Right lobe of liver (tissue), 6 donors: Measurements from ENCODE around the gene LMO7. TPM values are rescaled to one million over a fixed set of nuclear protein-coding genes. Genes with fewer than 3 reads are reported as not detected.

ENCODE experiments used
- ATAC-seq, 4 donors: fragments of 200-7000 bp; cut with Tn5 transposase; one replicate each; pipeline ENCODE4 v1.9.1; 2020; ENCODE audit warnings: mild to moderate bottlenecking in 4 of 4, moderate library complexity in 4 of 4
- DNase-seq, 3 donors: peaks; one replicate each; pipeline ENCODE4 v3.0.0-alpha.2; 2020
- H3K27ac ChIP-seq, 3 donors: fragments of 200-600 bp; one replicate each; pipeline ENCODE4 v1.8.0; 2022
- H3K27me3 ChIP-seq, 2 donors: fragments of 200-600 bp; one replicate each; pipeline ENCODE4 v1.8.0; 2022
- H3K36me3 ChIP-seq, 4 donors: fragments of 200-600 bp; sonication (generic) in 1 of 4; one replicate each; pipeline versions ENCODE4 v1.5.1 to v1.8.0; 2017 to 2022; ENCODE audit warnings: control low read depth in 1 of 4
- H3K4me1 ChIP-seq, 4 donors: fragments of 200-600 bp; sonication (generic) in 1 of 4; one replicate each; pipeline versions ENCODE4 v1.5.1 to v1.8.0; 2017 to 2022; ENCODE audit warnings: control low read depth in 1 of 4
- H3K4me3 ChIP-seq, 3 donors: fragments of 200-600 bp; one replicate each; pipeline ENCODE4 v1.8.0; 2022
- H3K9me3 ChIP-seq, 4 donors: fragments of 200-600 bp; sonication (generic) in 1 of 4; one replicate each; pipeline versions ENCODE4 v1.5.1 to v1.8.0; 2017 to 2022; ENCODE audit warnings: control low read depth in 1 of 4
- POLR2A ChIP-seq: fragments of 450-650 bp; IDR thresholded peaks from one replicate; pipeline ENCODE4 v1.6.1; 2017; ENCODE audit warnings: antibody characterized with exemption, mild to moderate bottlenecking
- WGBS: methylation state at CpG from one replicate; pipeline ENCODE4 v1.1.6; 2018; ENCODE audit warnings: low coverage, low lambda C conversion rate; ENCODE audit not compliant: insufficient coverage; ENCODE audit errors: missing lambda C conversion rate; 5-methylcytosine and 5-hydroxymethylcytosine counted together
- intact Hi-C, 2 donors: fragments of 100-400 bp; cut with DNase I; formaldehyde crosslinking; loops; one replicate each; pipeline versions ENCODE4 v1.11.2 to v1.14.1; 2022
- total RNA-seq, 6 experiments: library from RNA; depleted of rRNA in 2 of 6; stranded (reverse); fragments of >200 nt in 2 of 6; fragmentation: NEBNext Ultra II Directional in 3 of 6; extraction: Animal tissue kit (Norgen Biotek cat#: 25700) in 3 of 6; gene quantifications; one replicate each; pipeline versions ENCODE4 v1.1.0 to v1.2.4, GENCODE V29; 2016 to 2023
- TF ChIP-seq, protein P1 (sequence below), 4 donors: fragments of 200-600 bp in 3 of 4; fragments of 450-650 bp in 1 of 4; IDR thresholded peaks; one replicate each; pipeline versions ENCODE4 v1.5.1 to v1.8.0; 2016 to 2022; ENCODE audit warnings: antibody characterized with exemption in 4 of 4, mild to moderate bottlenecking in 2 of 4
- donor health status: DM: no; HTN: yes; CAD: no.
- donor health status: DM: no; HTN: no; CAD: no.
- donor health status: DM: no; HTN: no; CAD: no.
- donor health status: DM: no; HTN: yes; CAD: no.
- donor health status: DM: no; HTN: yes; CAD: no.

The LMO7 gene
- total RNA-seq, 6 experiments from 2014 or later: 42.3 to 60.2 (median 51.1) TPM

- TF ChIP-seq, protein P1, sequence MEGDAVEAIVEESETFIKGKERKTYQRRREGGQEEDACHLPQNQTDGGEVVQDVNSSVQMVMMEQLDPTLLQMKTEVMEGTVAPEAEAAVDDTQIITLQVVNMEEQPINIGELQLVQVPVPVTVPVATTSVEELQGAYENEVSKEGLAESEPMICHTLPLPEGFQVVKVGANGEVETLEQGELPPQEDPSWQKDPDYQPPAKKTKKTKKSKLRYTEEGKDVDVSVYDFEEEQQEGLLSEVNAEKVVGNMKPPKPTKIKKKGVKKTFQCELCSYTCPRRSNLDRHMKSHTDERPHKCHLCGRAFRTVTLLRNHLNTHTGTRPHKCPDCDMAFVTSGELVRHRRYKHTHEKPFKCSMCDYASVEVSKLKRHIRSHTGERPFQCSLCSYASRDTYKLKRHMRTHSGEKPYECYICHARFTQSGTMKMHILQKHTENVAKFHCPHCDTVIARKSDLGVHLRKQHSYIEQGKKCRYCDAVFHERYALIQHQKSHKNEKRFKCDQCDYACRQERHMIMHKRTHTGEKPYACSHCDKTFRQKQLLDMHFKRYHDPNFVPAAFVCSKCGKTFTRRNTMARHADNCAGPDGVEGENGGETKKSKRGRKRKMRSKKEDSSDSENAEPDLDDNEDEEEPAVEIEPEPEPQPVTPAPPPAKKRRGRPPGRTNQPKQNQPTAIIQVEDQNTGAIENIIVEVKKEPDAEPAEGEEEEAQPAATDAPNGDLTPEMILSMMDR (IDR thresholded peaks at IDR 0.05): no peak
- no peak for TF ChIP-seq POLR2A
- Histone ChIP-seq H3K4me1 (peaks cover 0 to 6% (median 0%) of the 10 kb centered on the region in 4 donors), H3K27me3 (peaks cover 0 to 6% of the 10 kb centered on the region in 2 donors), H3K36me3 (no peaks in the 10 kb centered on the region), H3K9me3 (no peaks in the 10 kb centered on the region), H3K27ac (no peak overlapping the region), H3K4me3 (no peak overlapping the region)
- WGBS: 96% methylated on average over 4 of the region's 6 CpGs
- intact Hi-C loops: no loop called here
- ATAC-seq: no peak
- DNase-seq: no peak
These were observed 4.9 kb downstream of the LMO7 start for GRCh38 chr13:75641026-75641425.

DNA sequence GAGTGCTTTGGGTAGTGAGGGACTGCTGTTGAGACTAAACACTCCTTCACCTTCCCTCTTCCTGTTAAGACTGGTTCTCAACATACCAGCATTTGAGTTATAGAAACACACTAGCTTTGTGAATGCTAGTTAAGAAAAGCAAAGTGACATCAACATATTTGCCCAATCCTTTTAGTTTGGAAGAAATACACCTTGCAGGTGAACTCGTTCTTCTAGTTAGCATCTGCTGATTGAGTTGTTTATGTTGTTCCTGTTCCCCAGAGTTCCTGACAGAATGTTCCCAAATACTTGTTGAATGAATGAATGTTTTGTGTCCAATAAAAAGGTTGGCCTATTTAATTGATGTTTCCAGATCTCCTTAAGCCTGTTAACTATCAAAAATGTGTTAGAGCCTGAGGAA, 7.1 kb downstream of the LMO7 start:
- Histone ChIP-seq H3K4me1 (no peaks in the 10 kb centered on the region), H3K4me3 (no peak overlapping the region), H3K27me3 (no peaks in the 10 kb centered on the region), H3K9me3 (no peaks in the 10 kb centered on the region), H3K27ac (no peak overlapping the region), H3K36me3 (no peaks in the 10 kb centered on the region)
- TF ChIP-seq, protein P1 (IDR thresholded peaks at IDR 0.05): no peak
- TF ChIP-seq POLR2A: no peak
- ATAC-seq: no peak
- intact Hi-C loops: no loop called here
- 26% methylated on average over 1 of the region's 1 CpG for WGBS
- no peak for DNase-seq

DNA sequence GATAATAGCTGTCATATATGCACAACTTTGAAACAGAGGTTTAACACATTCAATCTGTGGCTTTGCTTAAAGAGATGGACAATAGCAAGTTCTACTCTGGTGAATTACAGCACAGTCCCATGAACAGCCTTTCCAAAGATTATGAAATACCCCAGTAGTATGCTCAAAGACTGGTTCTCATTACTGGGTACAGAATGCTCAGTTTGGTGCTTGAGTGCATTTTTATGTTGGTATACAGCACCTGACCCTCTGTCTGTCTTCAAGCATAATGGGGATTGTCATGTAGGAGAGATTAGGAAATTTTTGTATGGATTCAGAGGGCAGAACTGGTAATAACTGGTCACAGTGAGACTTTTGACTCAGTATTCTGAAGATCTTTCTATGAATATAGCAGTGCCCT, 7.6 kb downstream of the LMO7 start:
- Histone ChIP-seq H3K27me3 (no peaks in the 10 kb centered on the region), H3K4me3 (no peak overlapping the region), H3K27ac (no peak overlapping the region), H3K9me3 (no peaks in the 10 kb centered on the region), H3K4me1 (no peaks in the 10 kb centered on the region), H3K36me3 (no peaks in the 10 kb centered on the region)
- no peak for DNase-seq
- ATAC-seq: no peak
- intact Hi-C loops: no loop called here
- TF ChIP-seq, protein P1 (IDR thresholded peaks at IDR 0.05): no peak
- TF ChIP-seq POLR2A: no peak

DNA sequence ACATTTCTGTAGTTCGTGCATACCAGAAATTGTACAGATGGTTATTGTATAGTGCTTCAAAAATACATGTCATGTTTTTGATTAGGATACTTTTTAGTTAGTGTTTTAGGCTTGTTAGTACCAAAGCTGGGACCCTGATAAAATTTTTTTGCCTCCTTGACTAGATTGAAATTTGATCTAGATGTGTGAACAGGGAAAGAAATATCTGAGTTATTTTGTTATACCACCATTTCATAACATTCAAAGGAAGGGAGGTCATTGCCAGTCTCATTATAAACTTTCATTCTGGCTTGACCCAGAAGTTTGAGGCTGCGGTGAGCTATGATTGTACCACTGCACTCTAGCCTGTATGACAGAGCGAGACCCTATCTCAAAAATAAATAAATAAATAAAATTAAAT, 9.0 kb downstream of the LMO7 start:
- WGBS: 90% methylated on average over 3 of the region's 3 CpGs
- Histone ChIP-seq H3K9me3 (no peaks in the 10 kb centered on the region), H3K36me3 (no peaks in the 10 kb centered on the region), H3K4me3 (no peak overlapping the region), H3K27ac (no peak overlapping the region), H3K27me3 (no peaks in the 10 kb centered on the region), H3K4me1 (no peaks in the 10 kb centered on the region)
- TF ChIP-seq POLR2A: no peak
- TF ChIP-seq, protein P1 (IDR thresholded peaks at IDR 0.05): no peak
- no peak for DNase-seq
- intact Hi-C loops: no loop called here
- no peak for ATAC-seq

DNA sequence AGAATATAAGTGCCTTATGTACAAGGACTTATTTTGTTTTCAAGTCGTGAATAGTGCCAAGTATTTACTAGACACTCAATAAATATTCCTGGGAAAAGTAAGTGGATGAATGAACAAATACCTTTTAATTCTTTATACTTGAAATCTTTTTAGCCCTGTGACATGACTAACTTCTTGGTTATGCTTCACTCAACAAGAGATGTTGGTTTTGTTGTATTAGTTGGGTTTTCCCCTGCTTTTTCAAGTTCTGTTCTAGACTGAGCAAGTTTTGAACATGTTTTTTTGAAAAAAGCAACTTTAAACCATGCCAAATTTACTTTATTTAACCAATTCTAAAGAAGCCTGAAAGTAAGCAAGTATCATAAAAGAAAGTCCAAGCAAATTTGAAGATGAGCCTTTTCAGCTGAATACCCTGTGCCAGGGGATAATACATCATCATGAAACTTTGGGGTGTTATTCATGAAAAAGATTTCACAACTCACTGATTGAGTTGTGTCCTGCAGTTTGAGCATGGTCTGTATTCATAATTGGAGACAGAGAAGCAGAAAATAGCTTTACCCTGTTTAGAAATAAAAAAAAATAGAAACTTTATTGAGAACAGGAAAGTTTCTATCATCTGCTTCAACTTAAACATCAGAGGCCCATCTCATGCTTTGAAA, 11.1 kb downstream of the LMO7 start:
- Histone ChIP-seq H3K4me3 (no peak overlapping the region), H3K27me3 (no peaks in the 10 kb centered on the region), H3K36me3 (no peaks in the 10 kb centered on the region), H3K4me1 (no peaks in the 10 kb centered on the region), H3K9me3 (no peaks in the 10 kb centered on the region), H3K27ac (no peak overlapping the region)
- ATAC-seq (no peak), DNase-seq (no peak)
- intact Hi-C loops: no loop called here
- no peak for TF ChIP-seq POLR2A
- TF ChIP-seq, protein P1 (IDR thresholded peaks at IDR 0.05): no peak
- WGBS: 96% methylated on average over 1 of the region's 1 CpG
